ENCODE results near the gene MYOT. TPM values are rescaled to one million over a fixed set of nuclear protein-coding genes. Genes with fewer than 3 reads are reported as not detected.

MYOT gene
- total and polyA plus RNA-seq, 12 donors, result 6.4 to 180 (median 11.7) TPM

- no peak for ATAC-seq
- intact Hi-C loops (cut with DNase I), result no loop called here
Measured at GRCh38 chr5:137866541-137867388, 895 bp upstream of the MYOT start.

GRCh38 chr5:137870647-137871339 is 3.1 kb downstream of the MYOT start:
- no peak overlapping the region for H3K4me3 ChIP-seq
- H3K27ac ChIP-seq, result peak overlapping the region in 3 of 10 donors; percentile 14 to 51 (median 46)
- peaks cover 0 to 23% (median 0%) of the 10 kb centered on the region in 9 donors for H3K4me1 ChIP-seq
- H3K36me3 ChIP-seq, result no peaks in the 10 kb centered on the region
- DNase-seq (no peak), ATAC-seq (peak in 6 of 8 donors; percentile 34 to 89 (median 56))
- WGBS, 2 donors, result 91% methylated on average over 7 of the region's 7 CpGs
- H3K9me3 ChIP-seq, result no peaks in the 10 kb centered on the region
- no peaks in the 10 kb centered on the region for H3K27me3 ChIP-seq
- no peak for TF ChIP-seq CTCF (IDR thresholded peaks at IDR 0.05)
- intact Hi-C loops (cut with DNase I), result no loop called here

More at GRCh38 chr5:137866541-137867388, 895 bp upstream of the MYOT start:
- no peak for TF ChIP-seq CTCF (IDR thresholded peaks at IDR 0.05)
- Histone ChIP-seq H3K36me3 (no peaks in the 10 kb centered on the region), H3K27me3 (no peaks in the 10 kb centered on the region), H3K4me3 (no peak overlapping the region), H3K9me3 (no peaks in the 10 kb centered on the region), H3K27ac (no peak overlapping the region), H3K4me1 (peaks cover 0 to 20% (median 0%) of the 10 kb centered on the region in 9 donors)
- WGBS, 2 donors, result 89 to 96% methylated on average over 4 of the region's 4 CpGs
- no peak for DNase-seq

GRCh38 chr5:137871571-137871970 is 3.9 kb downstream of the MYOT start:
- H3K4me3 ChIP-seq, result no peak overlapping the region
- peak in 2 of 8 donors; percentile 25 to 47 for ATAC-seq
- intact Hi-C loops (cut with DNase I), result no loop called here

More at GRCh38 chr5:137871571-137871970, 3.9 kb downstream of the MYOT start:
- no peak for TF ChIP-seq CTCF (IDR thresholded peaks at IDR 0.05)
- Histone ChIP-seq H3K27me3 (no peaks in the 10 kb centered on the region), H3K27ac (peak overlapping the region in 2 of 10 donors; percentile 46 to 51), H3K9me3 (no peaks in the 10 kb centered on the region), H3K36me3 (no peaks in the 10 kb centered on the region), H3K4me1 (peaks cover 0 to 23% (median 0%) of the 10 kb centered on the region in 9 donors)
- WGBS, 2 donors, result 94 to 97% methylated on average over 3 of the region's 3 CpGs
- no peak for DNase-seq

Measured in heart right ventricle (tissue), 16 donors.